ENCODE measurements around the gene ROR2. TPM values are rescaled to one million over a fixed set of nuclear protein-coding genes. Genes with fewer than 3 reads are reported as not detected.

ROR2 gene
- total and polyA plus RNA-seq, 2 experiments from 2014 or later, result 7.1 to 12.9 TPM

DNA sequence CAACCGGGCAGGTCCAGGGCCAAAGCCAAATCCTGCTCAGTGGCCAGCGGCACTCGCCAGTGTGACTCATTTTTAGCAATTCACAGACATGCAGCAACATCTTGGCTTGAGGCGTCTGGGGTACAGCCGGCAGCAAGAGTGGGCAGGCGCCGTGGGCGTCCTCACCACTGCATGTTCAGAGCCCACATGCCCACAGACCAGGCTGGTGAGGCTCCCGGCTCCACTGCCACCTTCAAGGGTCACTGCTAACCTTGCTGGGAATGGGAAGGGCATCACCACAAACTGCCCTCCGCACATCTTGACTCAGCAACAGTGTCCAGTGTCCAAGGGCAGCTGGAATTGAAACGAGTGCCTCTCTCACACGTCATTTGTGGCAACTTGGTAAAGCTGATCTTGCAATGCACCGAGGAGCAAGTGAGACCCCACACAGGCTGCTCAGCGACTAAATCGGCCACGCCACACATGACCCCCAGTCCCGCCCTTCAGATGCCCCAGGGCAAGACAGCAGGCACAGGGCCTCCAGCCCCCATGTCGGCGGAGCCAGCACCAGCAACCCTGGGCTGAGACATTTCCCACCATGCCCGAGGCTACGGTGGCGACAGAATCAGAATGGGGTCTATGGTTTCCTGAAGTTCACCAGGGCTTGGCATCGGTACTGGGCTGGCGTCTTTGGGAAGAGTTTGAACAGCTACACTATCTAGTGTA lies 140.3 kb downstream of the ROR2 start:
- H3K27ac ChIP-seq, result peak overlapping the region; percentile 28

DNA sequence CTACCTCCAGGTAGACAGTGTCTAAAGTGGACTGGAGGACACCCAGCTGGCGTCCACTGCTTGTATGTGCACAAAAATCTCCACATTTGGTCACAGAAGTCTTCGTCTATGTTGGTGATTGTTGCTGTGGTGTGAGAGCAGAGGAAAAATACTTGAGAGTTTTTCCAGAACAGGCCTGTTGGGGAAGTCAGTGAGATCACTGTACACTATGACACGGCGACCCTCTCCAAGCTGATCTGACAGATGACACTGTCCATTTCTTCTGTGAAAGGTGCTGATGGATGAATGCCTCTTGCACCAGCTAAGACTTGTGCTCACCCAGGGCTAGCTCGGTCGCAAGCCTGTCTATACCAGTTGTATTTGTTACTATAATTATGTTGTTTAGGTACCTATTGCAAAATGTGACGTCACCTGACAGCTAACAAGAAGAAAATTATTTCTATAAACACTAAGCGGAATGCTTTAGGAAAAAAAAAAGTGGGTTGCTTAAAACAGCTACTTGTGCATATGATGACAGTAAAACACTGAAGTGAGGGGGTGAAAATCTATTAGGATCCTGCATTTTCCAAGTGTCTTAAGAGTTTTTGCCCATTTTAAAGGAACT lies 142.3 kb downstream of the ROR2 start:
- H3K27me3 ChIP-seq (replicated peaks; ENCODE audit: insufficient read depth), result no peaks in the 10 kb centered on the region
- H3K79me2 ChIP-seq (ENCODE audit: insufficient read depth), result peaks cover 10% of the 10 kb centered on the region
- H3K4me3 ChIP-seq, result no peak overlapping the region
- TF ChIP-seq EZH2 (IDR thresholded peaks at IDR 0.05; ENCODE audit: insufficient read depth, poor library complexity, severe bottlenecking) (no peak), EZH2phosphoT487 (IDR thresholded peaks at IDR 0.05; ENCODE audit: insufficient read depth, low read depth) (no peak)
- no peak overlapping the region for H2AFZ ChIP-seq
- in situ Hi-C loops (cut with MboI), result no loop called here
- no peaks in the 10 kb centered on the region for H3K9me2 ChIP-seq (ENCODE audit: insufficient read depth)
- H4K20me1 ChIP-seq (ENCODE audit: insufficient read depth), result no peaks in the 10 kb centered on the region
- H3K9me3 ChIP-seq (ENCODE audit: low read depth), result no peaks in the 10 kb centered on the region
- H3K36me3 ChIP-seq (ENCODE audit: low read depth), result no peaks in the 10 kb centered on the region
- H3K4me2 ChIP-seq (ENCODE audit: unreplicated experiment), result no peak overlapping the region
- H3K9ac ChIP-seq, result no peak overlapping the region
- peaks cover 19% of the 10 kb centered on the region for H3F3A ChIP-seq (ENCODE audit: insufficient read depth)
- WGBS, 2 experiments (ENCODE audit: low coverage in 1 of 2, low lambda C conversion rate in 2 of 2, missing lambda C conversion rate in 2 of 2), result 95 to 97% methylated on average over 8 of the region's 8 CpGs
- peaks cover 31% of the 10 kb centered on the region for H3K4me1 ChIP-seq (ENCODE audit: insufficient read depth)
- H3K27ac ChIP-seq, result no peak overlapping the region
- DNase-seq, result no peak

More for the DNA sequence above, 140.3 kb downstream of the ROR2 start:
- peaks cover 10% of the 10 kb centered on the region for H3K79me2 ChIP-seq (ENCODE audit: insufficient read depth)
- no peaks in the 10 kb centered on the region for H4K20me1 ChIP-seq (ENCODE audit: insufficient read depth)
- no peaks in the 10 kb centered on the region for H3K9me3 ChIP-seq (ENCODE audit: low read depth)
- TF ChIP-seq EZH2phosphoT487 (IDR thresholded peaks at IDR 0.05; ENCODE audit: insufficient read depth, low read depth) (no peak), EZH2 (IDR thresholded peaks at IDR 0.05; ENCODE audit: insufficient read depth, poor library complexity, severe bottlenecking) (no peak)
- no peaks in the 10 kb centered on the region for H3K9me2 ChIP-seq (ENCODE audit: insufficient read depth)
- H3K36me3 ChIP-seq (ENCODE audit: low read depth), result no peaks in the 10 kb centered on the region
- peaks cover 14% of the 10 kb centered on the region for H3K4me1 ChIP-seq (ENCODE audit: insufficient read depth)
- H3K4me3 ChIP-seq, result peak overlapping the region; percentile 16; the same call in 1 of the 2 replicates
- WGBS, 2 experiments (ENCODE audit: low coverage in 1 of 2, low lambda C conversion rate in 2 of 2, missing lambda C conversion rate in 2 of 2), result 50 to 53% methylated on average over 24 of the region's 24 CpGs
- H2AFZ ChIP-seq, result no peak overlapping the region
- peak overlapping the region; percentile 75 for H3K4me2 ChIP-seq (ENCODE audit: unreplicated experiment)
- DNase-seq, result peak; percentile 89
- no peak overlapping the region for H3K9ac ChIP-seq
- no peaks in the 10 kb centered on the region for H3K27me3 ChIP-seq (replicated peaks; ENCODE audit: insufficient read depth)
- peaks cover 6% of the 10 kb centered on the region; the same call in 1 of the 2 replicates for H3F3A ChIP-seq (ENCODE audit: insufficient read depth)
- in situ Hi-C loops (cut with MboI), result no loop called here

DNA sequence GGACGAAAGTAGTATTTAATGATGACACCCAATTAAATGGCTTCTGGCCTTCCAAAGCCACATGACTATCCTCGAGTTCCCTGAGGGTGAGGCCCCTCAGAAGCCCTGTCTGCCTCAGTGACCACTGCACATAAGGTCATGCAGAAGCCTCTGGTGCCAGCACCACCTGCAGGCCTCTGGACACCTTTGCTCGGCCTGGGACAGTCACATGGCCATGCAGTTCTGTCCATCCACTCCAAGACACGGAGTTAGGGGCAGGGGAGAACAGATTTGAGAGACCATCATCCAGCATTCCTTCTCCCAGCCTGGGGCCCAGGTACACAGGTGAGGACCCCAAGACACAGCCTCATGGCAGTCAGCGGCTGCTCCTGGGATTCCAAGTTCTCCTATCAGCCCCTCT lies 145.0 kb downstream of the ROR2 start:
- H3K79me2 ChIP-seq (ENCODE audit: insufficient read depth), result peaks cover 10% of the 10 kb centered on the region
- no peaks in the 10 kb centered on the region for H4K20me1 ChIP-seq (ENCODE audit: insufficient read depth)
- no peak overlapping the region for H3K4me3 ChIP-seq
- no peak for DNase-seq
- peaks cover 38% of the 10 kb centered on the region for H3K4me1 ChIP-seq (ENCODE audit: insufficient read depth)
- in situ Hi-C loops (cut with MboI), result no loop called here
- H3K27me3 ChIP-seq (replicated peaks; ENCODE audit: insufficient read depth), result no peaks in the 10 kb centered on the region
- no peaks in the 10 kb centered on the region for H3K9me2 ChIP-seq (ENCODE audit: insufficient read depth)
- no peaks in the 10 kb centered on the region for H3K9me3 ChIP-seq (ENCODE audit: low read depth)
- no peaks in the 10 kb centered on the region for H3K36me3 ChIP-seq (ENCODE audit: low read depth)
- H3K9ac ChIP-seq, result no peak overlapping the region
- peaks cover 25% of the 10 kb centered on the region for H3F3A ChIP-seq (ENCODE audit: insufficient read depth)
- no peak overlapping the region for H3K4me2 ChIP-seq (ENCODE audit: unreplicated experiment)
- TF ChIP-seq EZH2 (IDR thresholded peaks at IDR 0.05; ENCODE audit: insufficient read depth, poor library complexity, severe bottlenecking) (no peak), EZH2phosphoT487 (IDR thresholded peaks at IDR 0.05; ENCODE audit: insufficient read depth, low read depth) (no peak)
- H3K27ac ChIP-seq, result no peak overlapping the region
- WGBS, 2 experiments (ENCODE audit: low coverage in 1 of 2, low lambda C conversion rate in 2 of 2, missing lambda C conversion rate in 2 of 2), result 72 to 75% methylated on average over 5 of the region's 5 CpGs
- no peak overlapping the region for H2AFZ ChIP-seq

DNA sequence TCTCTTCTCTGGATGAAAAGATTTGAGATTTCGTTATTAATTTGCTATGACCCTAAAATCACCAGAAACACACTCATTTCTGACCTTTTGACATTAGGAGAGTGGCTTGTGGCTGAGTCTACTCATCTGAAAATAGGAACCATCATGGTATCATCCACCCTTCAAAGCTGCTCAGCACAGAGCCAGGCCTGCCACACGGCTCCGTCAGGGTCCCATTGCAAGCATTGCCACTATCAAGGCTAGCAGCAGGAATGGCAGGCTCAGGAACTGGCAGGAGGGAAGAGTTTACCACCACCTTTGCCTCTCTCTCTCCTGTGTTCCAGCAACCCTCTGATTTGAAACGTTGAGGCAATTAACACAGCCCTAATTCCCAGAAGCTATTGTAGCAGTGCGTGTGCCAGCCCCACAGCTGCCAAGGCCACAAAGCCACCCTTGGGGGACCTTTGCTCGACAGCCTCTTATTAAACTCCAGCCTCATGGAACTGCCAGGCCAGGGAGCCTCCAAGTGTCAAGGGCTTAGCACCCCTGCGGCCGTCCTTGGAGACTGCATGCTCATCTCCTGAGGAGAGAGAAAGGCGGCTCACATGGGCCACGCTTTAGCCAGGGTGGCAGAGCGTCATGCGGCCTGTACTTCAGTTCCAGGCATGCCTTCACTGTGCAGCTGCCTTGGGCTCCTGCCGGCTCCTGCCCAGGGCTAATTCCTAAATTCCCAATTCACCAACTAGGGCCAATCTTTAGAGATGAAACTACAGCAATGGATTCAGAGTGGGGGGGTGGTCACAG lies 145.9 kb downstream of the ROR2 start:
- H3K9ac ChIP-seq, result peak overlapping the region; percentile 53
- no peaks in the 10 kb centered on the region for H3K9me3 ChIP-seq (ENCODE audit: low read depth)
- peak overlapping the region; percentile 62 for H3K4me2 ChIP-seq (ENCODE audit: unreplicated experiment)

More for the DNA sequence above, 145.9 kb downstream of the ROR2 start:
- DNase-seq, result peak; percentile 28
- Histone ChIP-seq H2AFZ (no peak overlapping the region), H3F3A (ENCODE audit: insufficient read depth) (peaks cover 20% of the 10 kb centered on the region), H3K9me2 (ENCODE audit: insufficient read depth) (no peaks in the 10 kb centered on the region), H3K4me3 (no peak overlapping the region), H3K27me3 (replicated peaks; ENCODE audit: insufficient read depth) (no peaks in the 10 kb centered on the region), H3K79me2 (ENCODE audit: insufficient read depth) (peaks cover 10% of the 10 kb centered on the region), H3K36me3 (ENCODE audit: low read depth) (no peaks in the 10 kb centered on the region), H3K27ac (peak overlapping the region; percentile 87), H3K4me1 (ENCODE audit: insufficient read depth) (peaks cover 29% of the 10 kb centered on the region), H4K20me1 (ENCODE audit: insufficient read depth) (no peaks in the 10 kb centered on the region)
- TF ChIP-seq EZH2phosphoT487 (IDR thresholded peaks at IDR 0.05; ENCODE audit: insufficient read depth, low read depth) (no peak), EZH2 (IDR thresholded peaks at IDR 0.05; ENCODE audit: insufficient read depth, poor library complexity, severe bottlenecking) (no peak)
- in situ Hi-C loops (cut with MboI), result no loop called here
- WGBS, 2 experiments (ENCODE audit: low coverage in 1 of 2, low lambda C conversion rate in 2 of 2, missing lambda C conversion rate in 2 of 2), result 59 to 63% methylated on average over 13 of the region's 13 CpGs

All from GM23248 (cell line).